Tibial nerve (tissue), 3 donors: ENCODE measurements around the gene CAPZA3.
"Not testable (repeated sequence)": the region's sequence is repeated elsewhere in the genome, so short reads cannot be mapped to it uniquely, and the experiment has no call there.

Source experiments
- CTCF ChIP-seq, 5 experiments: fragments of 200-600 bp in 3 of 5; fragments of 450-650 bp in 2 of 5; sonication (generic) in 3 of 5; IDR thresholded peaks; one replicate each; pipeline ENCODE4 v1.5.1; 2016 to 2019; ENCODE audit warnings: antibody characterized with exemption in 5 of 5, mild to moderate bottlenecking in 3 of 5, moderate library complexity in 2 of 5
- POLR2A ChIP-seq, 2 donors: fragments of 450-650 bp; IDR thresholded peaks; one replicate each; pipeline ENCODE4 v1.6.1; 2017; ENCODE audit warnings: antibody characterized with exemption in 2 of 2, mild to moderate bottlenecking in 2 of 2, moderate library complexity in 2 of 2

- TF ChIP-seq POLR2A, CTCF (IDR thresholded peaks at IDR 0.05): not testable (repeated sequence)
Measured at GRCh38 chr12:18693986-18694385, 43.9 kb upstream of the CAPZA3 start.
